ENCODE data around the gene DRD1. TPM values are rescaled to one million over a fixed set of nuclear protein-coding genes. Genes with fewer than 3 reads are reported as not detected.

The DRD1 gene
- 0.10 TPM for total RNA-seq

- no peak for DNase-seq
Measured at GRCh38 chr5:175444060-175444904, at the start of gene DRD1. DRD1 (minus strand) TSS chr5:175444182; CDS start chr5:175443099, 1,083 bp downstream.

- no peak for DNase-seq
Measured at GRCh38 chr5:175493726-175494125, 49.7 kb upstream of the DRD1 start.

GRCh38 chr5:175493260-175493659, 49.3 kb upstream of the DRD1 start:
- no peak for DNase-seq

DNA sequence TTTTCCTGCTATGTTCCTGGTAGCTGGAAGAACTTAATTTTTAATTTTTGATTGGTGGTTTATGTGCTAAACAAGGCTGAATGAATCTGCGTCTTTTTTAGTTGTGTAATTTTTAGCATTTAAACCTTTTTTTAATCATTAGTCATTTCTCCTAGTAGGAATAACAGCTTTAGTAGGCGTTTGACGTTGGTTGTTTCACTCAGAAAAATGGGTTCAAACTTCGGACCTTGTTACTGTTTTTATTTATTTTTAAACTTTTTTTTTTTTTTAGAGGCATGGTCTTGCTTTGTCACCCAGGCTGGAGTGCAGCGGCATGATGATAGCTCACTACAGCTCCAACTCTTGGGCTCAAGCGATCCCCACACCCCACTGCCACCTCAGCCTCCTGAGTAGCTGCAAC, 47.2 kb upstream of the DRD1 start:
- DNase-seq, result no peak

GRCh38 chr5:175489693-175490443, 45.9 kb upstream of the DRD1 start:
- DNase-seq, result no peak

GRCh38 chr5:175487514-175488222, 43.7 kb upstream of the DRD1 start:
- DNase-seq, result no peak

DNA sequence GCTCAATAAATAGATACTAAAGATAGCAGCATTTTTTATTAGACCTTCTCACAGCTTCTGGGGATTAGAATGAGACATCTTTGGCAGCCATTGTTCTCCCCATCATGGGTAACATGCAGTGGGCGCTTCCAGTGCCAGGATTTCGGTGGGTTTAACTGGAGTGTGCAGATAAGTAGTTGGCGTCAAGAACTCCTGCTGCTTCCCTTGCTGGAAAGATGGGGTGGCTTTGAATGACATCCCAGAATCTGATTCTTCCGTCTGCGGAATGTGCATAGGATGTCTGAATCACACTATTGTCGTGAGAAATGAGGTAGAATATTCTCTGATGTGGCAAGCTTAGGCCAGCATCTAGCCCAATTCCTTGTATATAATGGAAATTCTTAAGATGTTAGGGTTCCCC, 41.6 kb upstream of the DRD1 start:
- DNase-seq, result no peak

DNA sequence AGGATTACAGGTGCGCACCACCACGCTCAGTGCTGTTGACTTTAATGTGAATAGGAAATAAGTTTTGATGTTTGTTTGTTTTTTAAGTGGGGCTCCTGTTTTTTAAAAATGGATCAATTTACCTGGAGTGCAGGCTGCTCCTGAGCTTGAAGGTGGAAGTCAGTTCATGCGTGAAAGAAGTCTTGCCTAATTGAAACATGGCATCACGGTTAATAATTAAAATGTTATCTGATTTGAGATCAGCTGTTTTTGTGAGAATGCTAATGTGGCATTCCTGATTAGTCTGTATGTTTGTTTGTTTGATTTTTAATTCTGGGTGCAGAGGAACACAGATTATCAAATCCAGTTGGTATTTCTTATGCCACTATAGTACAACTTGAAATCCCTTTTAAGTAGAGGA, 40.8 kb upstream of the DRD1 start:
- DNase-seq, result no peak

- no peak for DNase-seq
Measured at GRCh38 chr5:175484322-175484721, 40.3 kb upstream of the DRD1 start.

DNA sequence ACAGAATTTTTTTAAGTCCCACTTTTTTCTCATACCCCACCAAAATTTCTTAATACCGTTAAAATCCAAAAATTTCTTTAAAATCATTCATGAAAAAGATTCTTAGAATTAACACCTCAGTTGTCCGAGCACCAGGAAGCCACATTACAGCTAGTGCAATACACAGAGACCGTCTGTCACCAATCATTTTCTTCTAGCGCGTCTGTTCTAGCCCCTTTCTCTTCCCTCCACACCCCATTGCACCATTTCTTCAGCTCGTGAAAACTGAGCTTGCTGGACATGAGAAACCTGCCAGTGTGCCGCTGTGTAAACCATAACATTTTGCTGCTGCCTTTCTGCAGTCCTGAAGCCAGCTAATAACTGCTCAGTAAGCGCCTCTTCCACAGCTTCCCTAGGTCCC, 39.4 kb upstream of the DRD1 start:
- no peak for DNase-seq

DNA sequence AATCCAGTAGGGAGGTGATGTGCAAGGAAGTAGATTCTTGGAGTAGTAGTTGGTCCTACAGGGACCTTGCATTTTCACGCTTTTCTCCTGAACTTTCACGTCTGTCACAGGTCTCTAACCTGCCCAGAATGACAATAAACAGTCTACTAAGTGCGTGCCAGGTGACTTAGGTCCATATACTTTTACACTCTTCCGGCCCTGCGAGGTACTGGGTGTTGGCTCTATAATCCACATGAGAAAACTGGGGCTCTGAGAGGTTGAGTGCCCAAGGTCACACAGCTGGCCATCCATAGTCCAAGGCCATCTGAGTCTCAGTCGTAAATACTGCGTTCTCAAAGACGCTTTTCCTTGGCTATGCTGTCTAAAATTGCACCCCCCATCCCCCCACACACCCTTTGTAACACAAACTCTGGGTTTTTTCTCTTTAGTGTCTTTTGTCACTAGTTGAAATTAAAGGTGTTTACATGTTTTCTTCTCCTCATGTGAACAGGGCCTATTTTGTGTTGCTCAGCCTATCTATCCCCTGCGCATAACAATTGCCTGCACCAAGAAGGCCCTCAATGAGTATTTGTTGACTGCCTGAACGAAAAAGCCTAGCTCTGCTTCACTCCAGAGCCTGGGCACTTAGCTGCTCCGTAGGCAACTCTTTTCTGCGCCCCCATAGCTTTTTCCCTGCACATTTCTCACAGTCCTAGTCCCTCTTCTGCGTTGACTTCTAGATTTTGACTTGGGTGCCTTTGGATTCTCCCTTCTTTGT, 35.3 kb upstream of the DRD1 start:
- no peak for DNase-seq

DNA sequence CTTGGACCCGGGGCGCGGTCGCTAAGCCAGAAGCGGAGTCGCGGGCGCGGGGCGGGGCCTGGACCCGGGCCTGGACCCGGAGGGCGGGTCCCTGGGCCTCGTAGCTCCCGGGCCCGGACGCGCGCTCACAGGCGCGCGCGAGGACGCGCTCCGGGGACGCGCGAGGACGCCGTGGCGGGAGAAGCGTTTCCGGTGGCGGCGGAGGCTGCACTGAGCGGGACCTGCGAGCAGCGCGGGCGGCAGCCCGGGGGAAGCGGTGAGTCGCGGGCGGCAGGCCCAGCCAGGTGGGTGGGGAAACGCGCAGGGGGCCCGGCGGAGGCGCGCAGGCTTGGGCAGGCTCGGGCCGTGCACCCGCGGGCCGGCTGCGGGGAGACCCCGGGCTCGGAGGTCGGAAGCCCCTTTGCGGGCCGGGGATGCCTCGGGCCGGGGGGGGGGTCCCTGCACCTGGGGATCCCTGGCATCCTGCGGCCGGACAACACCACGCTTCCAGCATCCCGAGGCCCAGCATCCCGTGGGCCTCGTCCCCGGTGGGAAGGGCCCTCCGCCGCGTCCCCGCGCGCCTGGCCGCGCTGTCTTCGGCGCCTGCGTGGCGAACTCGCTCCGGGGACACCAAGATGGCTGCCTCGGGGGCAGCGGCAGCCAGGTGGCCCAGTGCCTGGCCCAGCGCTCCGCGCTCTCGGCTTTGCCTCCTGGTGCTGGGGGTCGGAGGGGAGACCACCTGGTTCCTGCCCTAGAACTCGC, 34.6 kb upstream of the DRD1 start, which contains the start of gene SFXN1:
Gene SFXN1 (plus strand): TSS at position 177 of the 741 bp plus-strand sequence. CDS start 13,544 bp downstream, outside the sequence.
- peak; percentile 44 for DNase-seq

GRCh38 chr5:175478008-175478383, 34.0 kb upstream of the DRD1 start:
- DNase-seq, result no peak

- no peak for DNase-seq
Measured at GRCh38 chr5:175477440-175477839, 33.5 kb upstream of the DRD1 start.

DNA sequence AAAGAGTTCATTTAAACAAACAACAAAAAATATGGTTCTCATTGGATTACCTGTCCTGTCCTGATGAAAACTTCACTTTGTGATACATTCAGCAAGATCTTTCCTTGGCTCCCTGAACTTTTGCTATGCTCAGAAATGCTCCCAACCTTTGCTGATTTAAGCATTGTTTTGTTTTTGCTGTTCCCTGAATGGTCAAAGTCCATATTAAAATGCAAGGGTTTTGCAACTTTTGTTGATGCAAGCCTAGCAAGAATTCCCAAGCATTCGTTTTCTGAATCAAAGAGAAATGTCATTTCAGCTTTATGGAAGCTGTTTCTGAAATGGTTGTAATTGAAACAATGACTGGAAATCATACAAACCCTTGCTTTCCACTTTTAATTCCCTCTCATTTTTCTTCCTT, 31.3 kb upstream of the DRD1 start:
- DNase-seq, result no peak

- DNase-seq, result no peak
Measured at GRCh38 chr5:175472378-175472777, 28.4 kb upstream of the DRD1 start.

GRCh38 chr5:175471628-175472027, 27.6 kb upstream of the DRD1 start:
- DNase-seq, result no peak

DNA sequence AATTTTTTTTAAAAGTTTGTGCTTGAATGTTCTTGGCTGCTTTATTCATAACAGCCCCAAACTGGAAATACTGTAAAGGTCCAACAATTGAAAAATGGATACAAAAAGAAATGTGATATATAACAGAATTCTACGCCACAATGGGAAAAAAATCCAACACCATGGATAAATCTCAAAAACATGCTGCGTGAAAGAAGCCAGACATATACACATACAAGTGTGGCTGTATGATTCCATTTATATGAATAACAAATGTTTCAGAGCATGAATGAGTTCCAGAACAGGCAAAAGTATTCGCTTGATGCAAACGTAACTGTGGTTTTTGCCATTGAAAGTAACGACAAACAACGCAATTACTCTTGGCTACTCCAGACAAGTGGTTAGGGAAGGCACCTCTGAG, 27.2 kb upstream of the DRD1 start:
- peak; percentile 24 for DNase-seq

- DNase-seq, result no peak
Measured at GRCh38 chr5:175470781-175471180, 26.8 kb upstream of the DRD1 start.

DNA sequence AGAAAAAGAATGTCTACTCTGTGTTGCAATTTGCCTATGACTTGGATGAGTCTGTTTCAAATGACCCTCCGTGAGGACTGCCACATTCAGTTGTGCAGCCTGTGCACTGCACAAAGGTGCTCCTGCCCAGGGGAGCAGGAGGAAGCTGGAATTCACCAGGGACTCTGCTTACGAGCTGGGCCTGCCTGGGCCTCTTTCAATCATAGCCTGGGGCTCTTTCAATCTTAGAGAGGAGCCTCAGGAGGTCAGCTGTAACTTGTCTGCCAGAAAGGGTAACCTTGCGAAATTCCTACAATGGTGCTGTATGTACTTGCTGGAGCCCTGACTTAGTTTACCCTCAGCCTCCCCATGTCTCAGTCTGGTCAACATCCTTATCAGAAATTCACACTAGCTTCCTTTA, 25.9 kb upstream of the DRD1 start:
- no peak for DNase-seq

- no peak for DNase-seq
Measured at GRCh38 chr5:175468892-175469291, 24.9 kb upstream of the DRD1 start.
